HEK293 (cell line): Measurements from ENCODE around the gene MAGED2.
"Not testable (repeated sequence)": the region's sequence is repeated elsewhere in the genome, so short reads cannot be mapped to it uniquely, and the experiment has no call there.

Source experiments
- CTCF ChIP-seq: fragments of 450-650 bp; formaldehyde crosslinking; IDR thresholded peaks from 2 replicates; pipeline ENCODE4 v1.5.1; 2016; ENCODE audit warnings: missing biosample characterization, missing genetic modification characterization
- KLF10 ChIP-seq: fragments of 450-650 bp; IDR thresholded peaks from 2 replicates; pipeline ENCODE4 v1.5.1; 2018; ENCODE audit warnings: missing biosample characterization, mild to moderate bottlenecking, missing genetic modification characterization
- ZBTB8A ChIP-seq: fragments of 450-650 bp; formaldehyde crosslinking; IDR thresholded peaks from 2 replicates; pipeline ENCODE4 v1.5.1; 2016; ENCODE audit warnings: missing biosample characterization, missing genetic modification characterization
- ZNF114 ChIP-seq: fragments of 450-650 bp; formaldehyde crosslinking; IDR thresholded peaks from 2 replicates; pipeline ENCODE4 v1.5.0; 2017; ENCODE audit warnings: missing biosample characterization, missing genetic modification characterization
- ZNF23 ChIP-seq: fragments of 450-650 bp; formaldehyde crosslinking; IDR thresholded peaks from 2 replicates; pipeline ENCODE4 v1.5.1; 2016; ENCODE audit warnings: missing biosample characterization, missing genetic modification characterization, borderline replicate concordance
- ZNF292 ChIP-seq: fragments of 450-650 bp; formaldehyde crosslinking; IDR thresholded peaks from 2 replicates; pipeline ENCODE4 v1.5.1; 2016; ENCODE audit warnings: low read depth, missing biosample characterization, missing genetic modification characterization, borderline replicate concordance

- TF ChIP-seq ZNF292 (tag by site-specific recombination); CTCF (tag by site-specific recombination); ZNF23 (tag by site-specific recombination); ZBTB8A (tag by site-specific recombination); KLF10 (tag by site-specific recombination); ZNF114: not testable (repeated sequence)
Observed at GRCh38 chrX:54774391-54775094, 33.0 kb upstream of the MAGED2 start.
